Neural cell (in vitro differentiated cells): ENCODE data around the gene INF2. TPM values are rescaled to one million over a fixed set of nuclear protein-coding genes. Genes with fewer than 3 reads are reported as not detected.

ENCODE experiments used
- H2AFZ ChIP-seq: fragments of 200-600, 300-800 bp; sonication (generic), shearing (Covaris generic); 2 replicates; pipeline ENCODE4 v1.6.0; 2014; ENCODE audit warnings: low read depth, mild to moderate bottlenecking, antibody characterized with exemption, low read length, moderate library complexity
- H3F3A ChIP-seq: fragments of 200-600 bp; shearing (Covaris generic); 2 replicates; pipeline ENCODE4 v1.6.1; 2016; ENCODE audit warnings: mild to moderate bottlenecking, moderate library complexity, mixed read lengths, antibody characterized with exemption, low read length; ENCODE audit not compliant: insufficient read depth, poor library complexity, severe bottlenecking
- H3K27ac ChIP-seq: fragments of 200-600, 300-800 bp; sonication (generic), shearing (Covaris generic); 2 replicates; pipeline ENCODE4 v1.5.1; 2014; ENCODE audit warnings: mild to moderate bottlenecking, low read length, moderate library complexity
- H3K27me3 ChIP-seq: fragments of 300-800, 200-600 bp; sonication (generic), shearing (Covaris generic); 2 replicates; pipeline ENCODE4 v1.6.0; 2014; ENCODE audit warnings: mild to moderate bottlenecking, low read depth, low read length, moderate library complexity; ENCODE audit not compliant: insufficient read depth
- H3K36me3 ChIP-seq: fragments of 300-800, 200-600 bp; sonication (generic), shearing (Covaris generic); 2 replicates; pipeline ENCODE4 v1.5.1; 2014; ENCODE audit warnings: mild to moderate bottlenecking, antibody characterized with exemption, low read length, moderate library complexity; ENCODE audit not compliant: insufficient read depth
- H3K4me2 ChIP-seq: fragments of 300-800, 200-600 bp; sonication (generic), shearing (Covaris generic); 2 replicates; pipeline ENCODE4 v1.6.0; 2014; ENCODE audit warnings: mild to moderate bottlenecking, low read length
- H3K4me3 ChIP-seq: fragments of 300-800, 200-600 bp; sonication (generic), shearing (Covaris generic); 2 replicates; pipeline ENCODE4 v1.5.1; 2014; ENCODE audit warnings: mild to moderate bottlenecking, low read length, moderate library complexity
- H3K79me2 ChIP-seq: fragments of 200-600 bp; shearing (Covaris generic); replicated peaks from 2 replicates; pipeline ENCODE4 v1.6.0; 2014; ENCODE audit warnings: mild to moderate bottlenecking, low read length, moderate library complexity; ENCODE audit not compliant: insufficient read depth
- H3K9ac ChIP-seq: fragments of 300-800, 200-600 bp; sonication (generic), shearing (Covaris generic); 2 replicates; pipeline ENCODE4 v1.6.1; 2016; ENCODE audit warnings: mild to moderate bottlenecking, low read length, mixed read lengths
- H3K9me2 ChIP-seq: fragments of 200-600 bp; shearing (Covaris generic); 2 replicates; pipeline ENCODE4 v1.6.1; 2016; ENCODE audit warnings: mild to moderate bottlenecking, low read length, mixed read lengths; ENCODE audit not compliant: insufficient read depth
- H3K9me3 ChIP-seq: fragments of 200-600, 300-800 bp; sonication (generic), shearing (Covaris generic); 2 replicates; pipeline ENCODE4 v1.6.1; 2016; ENCODE audit warnings: mild to moderate bottlenecking, mixed run types, low read length, moderate library complexity, mixed read lengths
- H4K20me1 ChIP-seq: fragments of 200-600 bp; shearing (Covaris generic); 2 replicates; pipeline ENCODE4 v1.6.1; 2016; ENCODE audit warnings: mild to moderate bottlenecking, mixed run types; ENCODE audit not compliant: insufficient read depth
- EP300 ChIP-seq: fragments of 450-650 bp; conservative IDR thresholded peaks from 2 replicates; pipeline ENCODE4 v1.6.1; 2014; ENCODE audit warnings: antibody characterized with exemption, mild to moderate bottlenecking, moderate library complexity; ENCODE audit not compliant: poor library complexity, severe bottlenecking
- EZH2 ChIP-seq: fragments of 200-600, 300-800 bp; shearing (Covaris generic), sonication (generic); IDR thresholded peaks from 2 replicates; pipeline ENCODE4 v1.6.1; 2014; ENCODE audit warnings: antibody characterized with exemption, low read length, borderline replicate concordance, mild to moderate bottlenecking; ENCODE audit not compliant: insufficient read depth, poor library complexity, severe bottlenecking
- MXI1 ChIP-seq: fragments of 450-650 bp; conservative IDR thresholded peaks from 2 replicates; pipeline ENCODE4 v1.6.1; 2014; ENCODE audit warnings: antibody characterized with exemption, mild to moderate bottlenecking; ENCODE audit not compliant: poor library complexity, severe bottlenecking
- POLR2AphosphoS5 ChIP-seq: IDR thresholded peaks from 2 replicates; pipeline ENCODE4 v1.6.1; 2012
- RAD21 ChIP-seq: fragments of 450-650 bp; conservative IDR thresholded peaks from 2 replicates; pipeline ENCODE4 v1.6.1; 2014; ENCODE audit warnings: antibody characterized with exemption, mild to moderate bottlenecking, moderate library complexity
- REST ChIP-seq: IDR thresholded peaks from 2 replicates; pipeline ENCODE4 v1.6.1; 2012; ENCODE audit warnings: borderline replicate concordance
- SMC3 ChIP-seq: fragments of 450-650 bp; conservative IDR thresholded peaks from 2 replicates; pipeline ENCODE4 v1.6.1; 2014; ENCODE audit warnings: antibody characterized with exemption, mild to moderate bottlenecking, moderate library complexity; ENCODE audit not compliant: poor library complexity
- TAF1 ChIP-seq: IDR thresholded peaks from 2 replicates; pipeline ENCODE4 v1.6.1; 2012; ENCODE audit warnings: low read depth
- polyA plus RNA-seq: library from polyadenylated mRNA; depleted of rRNA; stranded (reverse); fragments of >200 nt; gene quantifications from 2 replicates; pipeline ENCODE4 v1.2.3, GENCODE V29; 2014
- TF ChIP-seq, protein P1 (sequence below): fragments of 450-650 bp; IDR thresholded peaks from 2 replicates; pipeline ENCODE4 v1.5.1; 2014; ENCODE audit warnings: antibody characterized with exemption, mild to moderate bottlenecking, moderate library complexity; ENCODE audit not compliant: poor library complexity, severe bottlenecking

The INF2 gene
- polyA plus RNA-seq, 1 donor from 2014 or later, result 0.02 TPM

DNA sequence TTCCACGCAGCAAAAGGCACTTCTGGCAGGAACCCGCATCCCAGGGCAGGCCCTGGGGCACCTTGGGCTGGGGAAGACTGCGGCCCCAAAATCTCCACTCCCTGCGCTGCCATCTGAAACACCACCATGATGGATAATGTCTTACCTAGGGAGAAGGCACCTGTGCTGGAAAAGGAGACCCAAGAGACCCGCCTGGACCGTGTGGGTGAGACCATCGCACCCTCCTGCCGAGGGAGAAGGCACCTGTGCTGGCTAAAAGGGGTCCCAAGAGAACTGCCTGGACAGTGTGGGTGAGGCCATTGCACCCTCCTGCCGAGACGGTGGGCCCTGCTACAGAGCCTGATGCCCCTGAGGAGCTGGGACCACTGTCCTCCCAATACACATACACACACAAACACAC, 24.8 kb upstream of the INF2 start:
- Histone ChIP-seq H3K27me3 (no peaks in the 10 kb centered on the region), H3K9me3 (no peaks in the 10 kb centered on the region), H3K9ac (no peak overlapping the region), H3K79me2 (no peaks in the 10 kb centered on the region), H2AFZ (no peak overlapping the region), H4K20me1 (no peaks in the 10 kb centered on the region), H3K4me3 (no peak overlapping the region), H3K9me2 (no peaks in the 10 kb centered on the region), H3K27ac (no peak overlapping the region), H3K4me2 (no peak overlapping the region), H3K36me3 (no peaks in the 10 kb centered on the region), H3F3A (no peaks in the 10 kb centered on the region)
- no peak for TF ChIP-seq EZH2
- no peak for TF ChIP-seq EP300
- no peak for TF ChIP-seq RAD21
- TF ChIP-seq, protein P1, sequence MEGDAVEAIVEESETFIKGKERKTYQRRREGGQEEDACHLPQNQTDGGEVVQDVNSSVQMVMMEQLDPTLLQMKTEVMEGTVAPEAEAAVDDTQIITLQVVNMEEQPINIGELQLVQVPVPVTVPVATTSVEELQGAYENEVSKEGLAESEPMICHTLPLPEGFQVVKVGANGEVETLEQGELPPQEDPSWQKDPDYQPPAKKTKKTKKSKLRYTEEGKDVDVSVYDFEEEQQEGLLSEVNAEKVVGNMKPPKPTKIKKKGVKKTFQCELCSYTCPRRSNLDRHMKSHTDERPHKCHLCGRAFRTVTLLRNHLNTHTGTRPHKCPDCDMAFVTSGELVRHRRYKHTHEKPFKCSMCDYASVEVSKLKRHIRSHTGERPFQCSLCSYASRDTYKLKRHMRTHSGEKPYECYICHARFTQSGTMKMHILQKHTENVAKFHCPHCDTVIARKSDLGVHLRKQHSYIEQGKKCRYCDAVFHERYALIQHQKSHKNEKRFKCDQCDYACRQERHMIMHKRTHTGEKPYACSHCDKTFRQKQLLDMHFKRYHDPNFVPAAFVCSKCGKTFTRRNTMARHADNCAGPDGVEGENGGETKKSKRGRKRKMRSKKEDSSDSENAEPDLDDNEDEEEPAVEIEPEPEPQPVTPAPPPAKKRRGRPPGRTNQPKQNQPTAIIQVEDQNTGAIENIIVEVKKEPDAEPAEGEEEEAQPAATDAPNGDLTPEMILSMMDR, result no peak
- TF ChIP-seq SMC3, result no peak
- TF ChIP-seq TAF1, result no peak
- TF ChIP-seq POLR2AphosphoS5, result no peak
- TF ChIP-seq MXI1, result no peak
- TF ChIP-seq REST, result no peak

DNA sequence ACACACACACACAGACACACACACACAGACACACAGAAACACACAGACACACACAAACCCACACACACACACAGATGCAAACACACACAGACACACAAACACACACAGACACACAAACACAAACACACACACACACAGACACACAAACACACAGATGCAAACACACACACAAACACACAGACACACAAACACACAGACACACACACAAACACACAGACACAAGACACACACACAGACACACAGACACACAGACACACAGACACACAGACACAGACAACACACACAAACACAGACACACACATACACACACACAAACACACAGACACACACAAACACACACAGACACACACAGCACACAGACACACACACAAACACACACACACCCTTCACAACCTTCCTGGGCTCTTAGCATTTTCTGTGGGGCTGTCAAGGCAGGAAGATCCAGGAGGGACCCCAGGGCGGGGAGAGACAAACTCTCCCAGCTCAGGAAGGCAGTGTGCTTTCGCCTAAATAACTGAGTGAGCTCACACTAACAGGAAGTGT, 24.2 kb upstream of the INF2 start:
- H3K79me2 ChIP-seq, result no peaks in the 10 kb centered on the region
- no peaks in the 10 kb centered on the region for H3K27me3 ChIP-seq
- H3F3A ChIP-seq, result no peaks in the 10 kb centered on the region
- H3K36me3 ChIP-seq, result no peaks in the 10 kb centered on the region
- no peak overlapping the region for H3K9ac ChIP-seq
- no peaks in the 10 kb centered on the region for H4K20me1 ChIP-seq
- H2AFZ ChIP-seq, result no peak overlapping the region
- no peak for TF ChIP-seq SMC3
- TF ChIP-seq EP300, result no peak
- no peak for TF ChIP-seq RAD21
- TF ChIP-seq TAF1, result no peak
- TF ChIP-seq, protein P1, result no peak
- TF ChIP-seq EZH2, result no peak
- no peak overlapping the region for H3K4me3 ChIP-seq
- H3K9me2 ChIP-seq, result no peaks in the 10 kb centered on the region
- H3K9me3 ChIP-seq, result no peaks in the 10 kb centered on the region
- H3K4me2 ChIP-seq, result no peak overlapping the region
- H3K27ac ChIP-seq, result no peak overlapping the region
